ENCODE measurements around the gene GANAB.
"Not testable (repeated sequence)": the region's sequence is repeated elsewhere in the genome, so short reads cannot be mapped to it uniquely, and the experiment has no call there.

GANAB gene

DNA sequence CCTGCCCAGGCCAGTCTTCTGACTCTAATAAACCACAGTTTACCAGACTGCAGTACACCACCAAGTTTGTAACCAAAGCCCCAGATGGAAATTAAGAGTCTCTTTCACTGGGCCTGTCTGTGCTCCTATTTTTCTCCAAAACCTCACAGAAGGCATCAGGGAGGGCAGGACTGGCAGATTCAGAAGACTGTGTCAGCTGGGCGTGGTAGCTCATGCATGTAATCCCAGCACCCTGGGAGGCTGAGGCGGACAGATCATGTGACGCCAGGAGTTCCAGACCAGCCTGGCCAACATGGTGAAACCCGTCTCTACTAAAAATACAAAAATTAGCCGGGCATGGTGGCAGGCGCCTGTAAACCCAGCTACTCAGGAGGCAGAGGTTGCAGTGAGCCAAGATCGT is 61.1 kb downstream of the GANAB start:
- not testable (repeated sequence) for H3K23ac ChIP-seq (ENCODE audit: low read length in 2 of 2); H3K9ac ChIP-seq (ENCODE audit: low read length); H3K4me2 ChIP-seq (ENCODE audit: low read length, poor library complexity, severe bottlenecking); H3K9me3 ChIP-seq (ENCODE audit: control insufficient read depth, low read length); H3K27me3 ChIP-seq (ENCODE audit: control insufficient read depth in 1 of 2, insufficient read depth in 1 of 2, low read length in 2 of 2); H3K14ac ChIP-seq (ENCODE audit: low read length in 2 of 2); DNase-seq; H2BK12ac ChIP-seq (ENCODE audit: low read length in 2 of 2); H3K4me1 ChIP-seq (ENCODE audit: control insufficient read depth, insufficient read depth, low read depth, low read length); H3K4ac ChIP-seq (ENCODE audit: low read depth in 1 of 2, low read length in 2 of 2); H2AFZ ChIP-seq (ENCODE audit: low read depth, low read length); H3K4me3 ChIP-seq (ENCODE audit: insufficient read depth in 1 of 2, low read depth in 1 of 2, low read length in 2 of 2); H4K8ac ChIP-seq (ENCODE audit: low read length); H2BK15ac ChIP-seq (ENCODE audit: low read depth, poor library complexity, severe bottlenecking); H3K18ac ChIP-seq (ENCODE audit: low read depth in 1 of 2, low read length in 2 of 2); H2BK5ac ChIP-seq (ENCODE audit: low read depth, low read length, poor library complexity, severe bottlenecking); H2BK120ac ChIP-seq (ENCODE audit: low read depth, low read length); H3K27ac ChIP-seq (ENCODE audit: low read length, poor library complexity, severe bottlenecking); H2AK5ac ChIP-seq (ENCODE audit: low read length, severe bottlenecking); H4K91ac ChIP-seq (ENCODE audit: low read length)
- WGBS, result 96% methylated on average over 7 of the region's 7 CpGs
- Histone ChIP-seq H3K36me3 (ENCODE audit: control insufficient read depth in 1 of 2, insufficient read depth in 2 of 2, low read depth in 1 of 2, low read length in 2 of 2) (peaks cover 35 to 52% of the 10 kb centered on the region in 2 experiments), H3K79me1 (replicated peaks; ENCODE audit: low read length, poor library complexity, severe bottlenecking) (peaks cover 25% of the 10 kb centered on the region)

DNA sequence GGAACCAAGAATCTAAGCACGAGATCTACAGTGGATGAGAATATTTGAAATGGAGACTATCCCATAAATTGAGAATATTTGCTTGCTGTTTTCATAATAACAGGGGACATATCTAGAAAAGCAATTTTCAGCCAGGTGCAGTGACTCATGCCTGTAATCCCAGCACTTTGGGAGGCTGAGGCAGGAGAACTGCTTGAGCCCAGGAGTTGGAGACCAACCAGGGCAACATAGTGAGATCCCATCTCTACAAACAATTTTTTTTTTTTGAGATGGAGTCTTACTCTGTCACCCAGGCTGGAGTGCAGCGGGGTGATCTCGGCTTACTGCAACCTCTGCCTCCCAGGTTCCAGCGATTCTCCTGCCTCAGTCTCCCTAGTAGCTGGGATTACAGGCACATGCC is 64.7 kb downstream of the GANAB start:
- 98% methylated on average over 3 of the region's 4 CpGs for WGBS
- H3K4me3 ChIP-seq (ENCODE audit: insufficient read depth in 1 of 2, low read depth in 1 of 2, low read length in 2 of 2), result not testable (repeated sequence)

DNA sequence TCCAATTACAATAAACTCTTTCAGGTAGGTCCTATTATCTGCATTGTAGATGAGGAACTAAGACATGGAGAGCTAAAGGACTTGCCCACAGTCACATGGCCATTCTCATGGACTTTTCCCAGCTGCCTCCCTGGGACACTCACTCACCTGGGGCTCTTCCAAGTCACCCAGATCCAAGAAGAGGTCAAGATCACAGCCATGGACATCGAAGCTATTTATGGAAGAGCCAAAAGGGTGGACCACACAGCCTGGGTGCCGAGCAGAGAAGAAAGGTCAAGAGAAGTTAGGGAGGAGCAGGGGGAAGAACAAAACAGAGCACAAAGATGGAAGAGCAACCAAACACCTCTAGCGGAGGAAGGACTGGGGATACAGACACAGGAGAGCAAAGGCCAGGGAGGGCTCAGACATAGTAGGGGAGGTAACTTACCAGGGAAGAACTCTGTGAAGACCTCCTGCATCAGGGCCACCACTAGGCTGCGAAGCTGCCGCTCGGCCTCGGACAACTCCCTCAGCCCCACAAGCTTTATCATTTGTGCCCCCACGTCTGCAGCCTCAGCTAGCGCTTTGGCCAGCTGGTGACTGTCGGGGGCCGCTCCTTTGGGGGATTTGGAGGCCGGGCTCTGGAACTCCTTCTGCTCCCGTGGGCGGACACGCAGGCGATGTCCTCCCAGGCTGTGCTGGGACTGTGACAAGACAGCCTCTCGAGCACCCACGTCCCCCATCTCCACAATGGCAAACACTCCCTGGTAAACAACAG is 65.3 kb downstream of the GANAB start:
- Histone ChIP-seq H2BK5ac (ENCODE audit: low read depth, low read length, poor library complexity, severe bottlenecking) (no peak overlapping the region), H2AFZ (ENCODE audit: low read depth, low read length) (no peak overlapping the region), H3K9ac (ENCODE audit: low read length) (no peak overlapping the region), H3K4me3 (ENCODE audit: insufficient read depth in 1 of 2, low read depth in 1 of 2, low read length in 2 of 2) (no peak overlapping the region), H3K4me2 (ENCODE audit: low read length, poor library complexity, severe bottlenecking) (no peak overlapping the region), H3K23ac (ENCODE audit: low read length in 2 of 2) (no peak overlapping the region), H3K4me1 (ENCODE audit: control insufficient read depth, insufficient read depth, low read depth, low read length) (peaks cover 9% of the 10 kb centered on the region), H3K36me3 (ENCODE audit: control insufficient read depth in 1 of 2, insufficient read depth in 2 of 2, low read depth in 1 of 2, low read length in 2 of 2) (peaks cover 43 to 69% of the 10 kb centered on the region in 2 experiments), H3K4ac (ENCODE audit: low read depth in 1 of 2, low read length in 2 of 2) (no peak overlapping the region), H3K9me3 (ENCODE audit: control insufficient read depth, low read length) (no peaks in the 10 kb centered on the region), H2BK120ac (ENCODE audit: low read depth, low read length) (no peak overlapping the region), H3K79me1 (replicated peaks; ENCODE audit: low read length, poor library complexity, severe bottlenecking) (peaks cover 23% of the 10 kb centered on the region), H2BK15ac (ENCODE audit: low read depth, poor library complexity, severe bottlenecking) (no peak overlapping the region), H3K14ac (ENCODE audit: low read length in 2 of 2) (no peak overlapping the region), H3K27me3 (ENCODE audit: control insufficient read depth in 1 of 2, insufficient read depth in 1 of 2, low read length in 2 of 2) (no peaks in the 10 kb centered on the region), H2BK12ac (ENCODE audit: low read length in 2 of 2) (no peak overlapping the region), H4K91ac (ENCODE audit: low read length) (no peak overlapping the region), H2AK5ac (ENCODE audit: low read length, severe bottlenecking) (no peak overlapping the region), H3K18ac (ENCODE audit: low read depth in 1 of 2, low read length in 2 of 2) (no peak overlapping the region), H3K27ac (ENCODE audit: low read length, poor library complexity, severe bottlenecking) (no peak overlapping the region), H4K8ac (ENCODE audit: low read length) (no peak overlapping the region)
- WGBS, result 97% methylated on average over 16 of the region's 18 CpGs
- no peak for DNase-seq

More for the DNA sequence above, 64.7 kb downstream of the GANAB start:
- H2AK5ac ChIP-seq (ENCODE audit: low read length, severe bottlenecking); H4K8ac ChIP-seq (ENCODE audit: low read length); H3K9me3 ChIP-seq (ENCODE audit: control insufficient read depth, low read length); H2BK15ac ChIP-seq (ENCODE audit: low read depth, poor library complexity, severe bottlenecking); H3K9ac ChIP-seq (ENCODE audit: low read length); H3K4ac ChIP-seq (ENCODE audit: low read depth in 1 of 2, low read length in 2 of 2); H3K23ac ChIP-seq (ENCODE audit: low read length in 2 of 2); H4K91ac ChIP-seq (ENCODE audit: low read length); H3K27me3 ChIP-seq (ENCODE audit: control insufficient read depth in 1 of 2, insufficient read depth in 1 of 2, low read length in 2 of 2); H2BK5ac ChIP-seq (ENCODE audit: low read depth, low read length, poor library complexity, severe bottlenecking); H3K4me1 ChIP-seq (ENCODE audit: control insufficient read depth, insufficient read depth, low read depth, low read length); H3K4me2 ChIP-seq (ENCODE audit: low read length, poor library complexity, severe bottlenecking); H3K27ac ChIP-seq (ENCODE audit: low read length, poor library complexity, severe bottlenecking); H3K14ac ChIP-seq (ENCODE audit: low read length in 2 of 2); H2BK12ac ChIP-seq (ENCODE audit: low read length in 2 of 2); DNase-seq; H2BK120ac ChIP-seq (ENCODE audit: low read depth, low read length); H2AFZ ChIP-seq (ENCODE audit: low read depth, low read length); H3K18ac ChIP-seq (ENCODE audit: low read depth in 1 of 2, low read length in 2 of 2): not testable (repeated sequence)
- Histone ChIP-seq H3K79me1 (replicated peaks; ENCODE audit: low read length, poor library complexity, severe bottlenecking) (peaks cover 19% of the 10 kb centered on the region), H3K36me3 (ENCODE audit: control insufficient read depth in 1 of 2, insufficient read depth in 2 of 2, low read depth in 1 of 2, low read length in 2 of 2) (peaks cover 40 to 65% of the 10 kb centered on the region in 2 experiments)

- Histone ChIP-seq H3K36me3 (ENCODE audit: control insufficient read depth in 1 of 2, insufficient read depth in 2 of 2, low read depth in 1 of 2, low read length in 2 of 2) (peaks cover 44 to 65% of the 10 kb centered on the region in 2 experiments), H2AFZ (ENCODE audit: low read depth, low read length) (no peak overlapping the region), H3K18ac (ENCODE audit: low read depth in 1 of 2, low read length in 2 of 2) (no peak overlapping the region)
Observed at GRCh38 chr11:62579252-62579651, 67.2 kb downstream of the GANAB start.

More at GRCh38 chr11:62579252-62579651, 67.2 kb downstream of the GANAB start:
- H2BK120ac ChIP-seq (ENCODE audit: low read depth, low read length), result no peak overlapping the region
- no peak overlapping the region for H2BK12ac ChIP-seq (ENCODE audit: low read length in 2 of 2)
- no peak overlapping the region for H4K91ac ChIP-seq (ENCODE audit: low read length)
- H2BK15ac ChIP-seq (ENCODE audit: low read depth, poor library complexity, severe bottlenecking), result no peak overlapping the region
- H2AK5ac ChIP-seq (ENCODE audit: low read length, severe bottlenecking), result no peak overlapping the region
- no peak overlapping the region for H3K9ac ChIP-seq (ENCODE audit: low read length)
- DNase-seq, result no peak
- H3K4ac ChIP-seq (ENCODE audit: low read depth in 1 of 2, low read length in 2 of 2), result no peak overlapping the region
- H3K4me3 ChIP-seq (ENCODE audit: insufficient read depth in 1 of 2, low read depth in 1 of 2, low read length in 2 of 2), result no peak overlapping the region
- H3K79me1 ChIP-seq (replicated peaks; ENCODE audit: low read length, poor library complexity, severe bottlenecking), result peaks cover 22% of the 10 kb centered on the region
- no peak overlapping the region for H4K8ac ChIP-seq (ENCODE audit: low read length)
- H3K9me3 ChIP-seq (ENCODE audit: control insufficient read depth, low read length), result no peaks in the 10 kb centered on the region
- H3K27me3 ChIP-seq (ENCODE audit: control insufficient read depth in 1 of 2, insufficient read depth in 1 of 2, low read length in 2 of 2), result no peaks in the 10 kb centered on the region
- H3K4me1 ChIP-seq (ENCODE audit: control insufficient read depth, insufficient read depth, low read depth, low read length), result peaks cover 18% of the 10 kb centered on the region
- no peak overlapping the region for H3K27ac ChIP-seq (ENCODE audit: low read length, poor library complexity, severe bottlenecking)
- no peak overlapping the region for H3K23ac ChIP-seq (ENCODE audit: low read length in 2 of 2)
- H2BK5ac ChIP-seq (ENCODE audit: low read depth, low read length, poor library complexity, severe bottlenecking), result no peak overlapping the region
- no peak overlapping the region for H3K4me2 ChIP-seq (ENCODE audit: low read length, poor library complexity, severe bottlenecking)
- 100% methylated on average over 1 of the region's 2 CpGs for WGBS
- H3K14ac ChIP-seq (ENCODE audit: low read length in 2 of 2), result no peak overlapping the region
